CD4-positive, alpha-beta T cell treated with Interleukin-17A for 1 hour (primary cell): ENCODE results near the gene KIF17.

Source experiments
- DNase-seq: peaks from one replicate; pipeline ENCODE4 v3.0.0-alpha.2; 2020

The KIF17 gene

GRCh38 chr1:20657024-20657423 is 60.8 kb downstream of the KIF17 start:
- DNase-seq, result no peak

GRCh38 chr1:20654104-20654690 is 63.6 kb downstream of the KIF17 start:
- DNase-seq, result no peak

GRCh38 chr1:20652300-20652699 is 65.5 kb downstream of the KIF17 start:
- DNase-seq, result no peak

- no peak for DNase-seq
Measured at GRCh38 chr1:20648946-20649345, 68.9 kb downstream of the KIF17 start.

- DNase-seq, result no peak
Measured at GRCh38 chr1:20648438-20648837, 69.4 kb downstream of the KIF17 start.

GRCh38 chr1:20645414-20645813 is 72.4 kb downstream of the KIF17 start:
- no peak for DNase-seq

- no peak for DNase-seq
Measured at GRCh38 chr1:20644416-20644815, 73.4 kb downstream of the KIF17 start.

GRCh38 chr1:20643080-20643479 is 74.7 kb downstream of the KIF17 start:
- DNase-seq, result no peak

GRCh38 chr1:20641975-20642374 is 75.8 kb downstream of the KIF17 start:
- DNase-seq, result no peak

- DNase-seq, result peak; percentile 68
Measured at GRCh38 chr1:20640183-20640597, 77.6 kb downstream of the KIF17 start.

GRCh38 chr1:20636785-20637347 is 80.9 kb downstream of the KIF17 start:
- DNase-seq, result no peak

- DNase-seq, result peak; percentile 38
Measured at GRCh38 chr1:20634594-20635084, 83.2 kb downstream of the KIF17 start.

GRCh38 chr1:20634065-20634593 is 83.7 kb downstream of the KIF17 start:
- DNase-seq, result no peak

- peak; percentile 92 for DNase-seq
Measured at GRCh38 chr1:20633190-20634064, 84.4 kb downstream of the KIF17 start, which contains the start of gene PINK1. TSS of gene PINK1 (plus strand) at chr1:20633458. CDS start at chr1:20633549, 91 bp downstream.

GRCh38 chr1:20632386-20632785 is 85.4 kb downstream of the KIF17 start:
- DNase-seq, result no peak

GRCh38 chr1:20630729-20631128 is 87.1 kb downstream of the KIF17 start:
- DNase-seq, result no peak

- DNase-seq, result no peak
Measured at GRCh38 chr1:20626524-20626923, 91.3 kb downstream of the KIF17 start.

- no peak for DNase-seq
Measured at GRCh38 chr1:20626098-20626427, 91.7 kb downstream of the KIF17 start.

GRCh38 chr1:20625176-20626097 is 92.4 kb downstream of the KIF17 start:
- no peak for DNase-seq

- DNase-seq, result no peak
Measured at GRCh38 chr1:20624709-20625108, 93.1 kb downstream of the KIF17 start.

- DNase-seq, result no peak
Measured at GRCh38 chr1:20621012-20621411, 96.8 kb downstream of the KIF17 start.

GRCh38 chr1:20619999-20620398 is 97.8 kb downstream of the KIF17 start:
- no peak for DNase-seq

GRCh38 chr1:20618550-20618949 is 99.3 kb downstream of the KIF17 start:
- DNase-seq, result no peak
